Endothelial cell of umbilical vein (primary cell): ENCODE measurements around the gene CHST15. TPM values are rescaled to one million over a fixed set of nuclear protein-coding genes. Genes with fewer than 3 reads are reported as not detected.

Source experiments
- BruUV-seq: library from RNA; stranded (reverse); fragments of 400-500 nt; replicated peaks from 2 replicates; lab custom pipeline; 2021; lab: Mats Ljungman, UMichigan
- CTCF ChIA-PET: fragments of 300-600, 350-600 bp; sonication (Branson Sonifier 250); formaldehyde crosslinking; loops from one replicate; lab custom pipeline; 2021; ENCODE audit warnings: antibody characterized with exemption, inconsistent platforms; lab: Charles Lee
- POLR2A ChIA-PET: fragments of 300-600, 350-600 bp; sonication (Branson Sonifier 250); formaldehyde crosslinking; loops from one replicate; lab custom pipeline; 2021; ENCODE audit warnings: antibody characterized with exemption, inconsistent platforms; lab: Charles Lee
- DNase-seq: peaks from one replicate; pipeline ENCODE4 v3.0.0-alpha.2; 2011; ENCODE audit warnings: low read depth, low spot score
- FAIRE-seq: peaks from 2 replicates; lab custom pipeline; 2011; peaks lifted over from hg19 to GRCh38; lab: Jason Lieb, UNC
- H2AFZ ChIP-seq: 2 replicates; pipeline ENCODE4 v1.6.0; 2012; ENCODE audit warnings: low read depth, low read length, control low read depth, inconsistent platforms
- H3K27ac ChIP-seq: 2 replicates; pipeline ENCODE4 v1.5.1; 2011; ENCODE audit warnings: low read depth, mild to moderate bottlenecking, control low read depth, low read length, moderate library complexity; ENCODE audit not compliant: insufficient read depth
- H3K27me3 ChIP-seq, 2 experiments: 2 replicates each; pipeline versions ENCODE4 v1.6.0 to v1.6.1; 2011; ENCODE audit warnings: low read length in 2 of 2, mixed read lengths in 1 of 2; ENCODE audit not compliant: control insufficient read depth in 2 of 2, insufficient read depth in 2 of 2
- H3K36me3 ChIP-seq, 2 experiments: 2 replicates in 1 of 2; 3 replicates in 1 of 2; pipeline ENCODE4 v1.5.1; 2011; ENCODE audit warnings: low read length in 2 of 2, mild to moderate bottlenecking in 1 of 2, moderate library complexity in 1 of 2; ENCODE audit not compliant: control insufficient read depth in 2 of 2, insufficient read depth in 2 of 2; ENCODE audit errors: extremely low read depth in 1 of 2
- H3K4me1 ChIP-seq: 3 replicates; pipeline ENCODE4 v1.5.1; 2011; ENCODE audit warnings: mild to moderate bottlenecking, low read length; ENCODE audit not compliant: control insufficient read depth, insufficient read depth; ENCODE audit errors: extremely low read depth
- H3K4me2 ChIP-seq: 2 replicates; pipeline ENCODE4 v1.6.1; 2011; ENCODE audit warnings: low read length, control low read depth, mixed read lengths; ENCODE audit not compliant: insufficient read depth
- H3K4me3 ChIP-seq, 3 experiments: fragments of 200-600 bp in 1 of 3; sonication (generic), shearing (Covaris generic) in 1 of 3; replicated peaks in 1 of 3; 2 replicates each; pipeline ENCODE4 v1.5.1; 2011 to 2016; ENCODE audit warnings: control low read depth in 3 of 3, low read length in 3 of 3, mild to moderate bottlenecking in 2 of 3, inconsistent platforms in 1 of 3, low read depth in 1 of 3, moderate library complexity in 1 of 3; ENCODE audit not compliant: insufficient read depth in 1 of 3
- H3K79me2 ChIP-seq: 2 replicates; pipeline ENCODE4 v1.6.0; 2012; ENCODE audit warnings: low read length, inconsistent platforms; ENCODE audit not compliant: control insufficient read depth, insufficient read depth
- H3K9ac ChIP-seq: replicated peaks from 2 replicates; pipeline ENCODE3; 2011; ENCODE audit warnings: low read length, control low read depth; ENCODE audit not compliant: insufficient read depth; ENCODE audit errors: extremely low read depth
- H3K9me1 ChIP-seq: replicated peaks from 3 replicates; pipeline ENCODE4 v1.6.0; 2011; ENCODE audit warnings: mild to moderate bottlenecking, low read length; ENCODE audit not compliant: control insufficient read depth, insufficient read depth; ENCODE audit errors: extremely low read depth
- H3K9me3 ChIP-seq: replicated peaks from 2 replicates; pipeline ENCODE4 v1.5.1; 2012; ENCODE audit warnings: low read length, inconsistent platforms; ENCODE audit not compliant: control insufficient read depth, insufficient read depth
- H4K20me1 ChIP-seq: replicated peaks from 2 replicates; pipeline ENCODE3; 2011; ENCODE audit warnings: mild to moderate bottlenecking, low read length; ENCODE audit not compliant: control insufficient read depth, insufficient read depth; ENCODE audit errors: extremely low read depth
- CTCF ChIP-seq, 2 donors: IDR thresholded peaks; 1 replicate in 1 of 2; 2 replicates in 1 of 2; pipeline ENCODE4 v1.5.1; 2011; ENCODE audit warnings: low read length in 2 of 2, mild to moderate bottlenecking in 2 of 2, moderate library complexity in 2 of 2, control low read depth in 1 of 2, inconsistent platforms in 1 of 2, low read depth in 1 of 2; ENCODE audit not compliant: insufficient read depth in 1 of 2; ENCODE audit errors: extremely low read depth in 1 of 2
- EZH2 ChIP-seq: IDR thresholded peaks from 2 replicates; pipeline ENCODE4 v1.6.1; 2012; ENCODE audit warnings: borderline replicate concordance, low read depth, mild to moderate bottlenecking, moderate library complexity, low read length, inconsistent platforms; ENCODE audit not compliant: severe bottlenecking
- FOS ChIP-seq: IDR thresholded peaks from 2 replicates; pipeline ENCODE4 v1.6.1; 2011; ENCODE audit warnings: mild to moderate bottlenecking, low read length, moderate library complexity, borderline replicate concordance; ENCODE audit not compliant: insufficient read depth
- GATA2 ChIP-seq: IDR thresholded peaks from 2 replicates; pipeline ENCODE4 v1.7.0; 2011; ENCODE audit warnings: low read depth, mild to moderate bottlenecking, moderate library complexity, mixed read lengths, low read length; ENCODE audit not compliant: insufficient read length, insufficient read depth
- JUN ChIP-seq: IDR thresholded peaks from 2 replicates; pipeline ENCODE4 v1.6.1; 2011; ENCODE audit warnings: borderline replicate concordance, low read depth; ENCODE audit not compliant: insufficient read length, insufficient read depth
- MAX ChIP-seq: IDR thresholded peaks from 2 replicates; pipeline ENCODE4 v1.6.1; 2011; ENCODE audit not compliant: insufficient read depth, insufficient read length
- MYC ChIP-seq: IDR thresholded peaks from one replicate; pipeline ENCODE4 v1.6.1; 2011; ENCODE audit warnings: mild to moderate bottlenecking, low read depth, low read length
- POLR2A ChIP-seq: IDR thresholded peaks from 2 replicates; pipeline ENCODE4 v1.6.1; 2012; ENCODE audit warnings: low read depth, mild to moderate bottlenecking, control low read depth, low read length
- POLR2AphosphoS5 ChIP-seq: IDR thresholded peaks from 2 replicates; pipeline ENCODE4 v1.6.1; 2012; ENCODE audit warnings: low read depth, mild to moderate bottlenecking, control low read depth, low read length, moderate library complexity; ENCODE audit not compliant: insufficient read depth
- dilution Hi-C: fragments of 300-500 bp; cut with MboI; formaldehyde crosslinking; loops from one replicate; pipeline ENCODE4 v1.15.0; 2019; ENCODE audit warnings: low sequenced_read_pairs; ENCODE audit not compliant: extremely low pct_ligation_motif_present
- intact Hi-C: fragments of 100-400 bp; cut with micrococcal nuclease; formaldehyde crosslinking; loops from one replicate; pipeline ENCODE4 v1.10.0; 2022
- polyA plus RNA-seq, 4 experiments: library from polyadenylated mRNA; depleted of rRNA in 3 of 4; stranded (reverse) in 3 of 4; unstranded in 1 of 4; fragments of >200 nt; gene quantifications; 2 replicates each; pipeline versions ENCODE4 v1.2.1 to v1.2.3, GENCODE V29; 2011 to 2012; ENCODE audit warnings: missing spikeins in 1 of 4
- total RNA-seq: library from RNA; stranded (reverse); gene quantifications from 2 replicates; pipeline ENCODE4 v1.2.3, GENCODE V29; 2021

Gene CHST15
- total and polyA plus RNA-seq, 2 donors (not counting 3 experiments of a cell fraction or from before 2014, with no cell fraction given), result 23.1 to 29.2 TPM

GRCh38 chr10:124020981-124021815 is 72.2 kb downstream of the CHST15 start:
- Histone ChIP-seq H3K36me3 (peaks cover 0 to 6% of the 10 kb centered on the region in 2 experiments), H3K4me3 (no peak overlapping the region), H3K9me1 (no peaks in the 10 kb centered on the region), H2AFZ (no peak overlapping the region), H3K9ac (no peak overlapping the region), H3K4me1 (no peaks in the 10 kb centered on the region), H4K20me1 (no peaks in the 10 kb centered on the region), H3K79me2 (no peaks in the 10 kb centered on the region), H3K27me3 (no peaks in the 10 kb centered on the region), H3K9me3 (no peaks in the 10 kb centered on the region), H3K27ac (no peak overlapping the region), H3K4me2 (no peak overlapping the region)
- dilution Hi-C loops, result no loop called here
- intact Hi-C loops, result no loop called here
- CTCF ChIA-PET, result no interaction called here
- BruUV-seq, result no TSS peak
- TF ChIP-seq GATA2 (no peak), POLR2A (no peak), MAX (no peak), CTCF (IDR thresholded peaks at IDR 0.05; ENCODE audit: extremely low read depth in 1 of 2, insufficient read depth in 1 of 2, low read depth in 1 of 2, low read length in 2 of 2) (no peak), MYC (no peak), EZH2 (no peak), FOS (no peak), JUN (no peak), POLR2AphosphoS5 (no peak)
- POLR2A ChIA-PET, result no interaction called here
- no peak for DNase-seq
- FAIRE-seq, result no peak
